ENCODE results near the gene FIBIN. TPM values are rescaled to one million over a fixed set of nuclear protein-coding genes. Genes with fewer than 3 reads are reported as not detected.

Gene FIBIN
- total RNA-seq, 4 donors from 2014 or later, result 1.6 to 10.6 (median 2.5) TPM; not detected in 1

DNA sequence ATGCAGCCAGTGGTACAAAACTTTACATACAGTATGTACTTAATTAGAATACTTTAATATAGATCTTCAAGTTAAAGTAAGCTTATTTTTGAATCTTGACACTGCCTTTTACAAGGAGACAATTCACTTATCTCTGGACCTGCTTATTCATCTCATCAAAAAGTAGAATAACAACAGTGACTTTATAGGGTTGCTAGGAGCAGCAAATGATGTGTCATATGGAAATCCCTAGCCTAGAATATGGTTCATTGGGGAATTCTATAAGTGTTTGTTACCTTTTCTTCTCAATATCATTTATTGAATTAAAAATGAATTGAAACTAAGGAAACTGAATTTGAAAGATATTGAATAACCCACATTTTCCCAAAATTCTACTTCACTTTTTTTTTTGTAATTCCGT, 45.0 kb upstream of the FIBIN start:
- no peak overlapping the region for H3K4me3 ChIP-seq
- TF ChIP-seq, protein P1, sequence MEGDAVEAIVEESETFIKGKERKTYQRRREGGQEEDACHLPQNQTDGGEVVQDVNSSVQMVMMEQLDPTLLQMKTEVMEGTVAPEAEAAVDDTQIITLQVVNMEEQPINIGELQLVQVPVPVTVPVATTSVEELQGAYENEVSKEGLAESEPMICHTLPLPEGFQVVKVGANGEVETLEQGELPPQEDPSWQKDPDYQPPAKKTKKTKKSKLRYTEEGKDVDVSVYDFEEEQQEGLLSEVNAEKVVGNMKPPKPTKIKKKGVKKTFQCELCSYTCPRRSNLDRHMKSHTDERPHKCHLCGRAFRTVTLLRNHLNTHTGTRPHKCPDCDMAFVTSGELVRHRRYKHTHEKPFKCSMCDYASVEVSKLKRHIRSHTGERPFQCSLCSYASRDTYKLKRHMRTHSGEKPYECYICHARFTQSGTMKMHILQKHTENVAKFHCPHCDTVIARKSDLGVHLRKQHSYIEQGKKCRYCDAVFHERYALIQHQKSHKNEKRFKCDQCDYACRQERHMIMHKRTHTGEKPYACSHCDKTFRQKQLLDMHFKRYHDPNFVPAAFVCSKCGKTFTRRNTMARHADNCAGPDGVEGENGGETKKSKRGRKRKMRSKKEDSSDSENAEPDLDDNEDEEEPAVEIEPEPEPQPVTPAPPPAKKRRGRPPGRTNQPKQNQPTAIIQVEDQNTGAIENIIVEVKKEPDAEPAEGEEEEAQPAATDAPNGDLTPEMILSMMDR (IDR thresholded peaks at IDR 0.05), result no peak
- TF ChIP-seq POLR2A (IDR thresholded peaks at IDR 0.05), result no peak
- H3K36me3 ChIP-seq, result no peaks in the 10 kb centered on the region
- no peak overlapping the region for H3K27ac ChIP-seq
- no peak for DNase-seq
- no peaks in the 10 kb centered on the region for H3K27me3 ChIP-seq
- no peaks in the 10 kb centered on the region for H3K4me1 ChIP-seq
- H3K9me3 ChIP-seq, result no peaks in the 10 kb centered on the region

DNA sequence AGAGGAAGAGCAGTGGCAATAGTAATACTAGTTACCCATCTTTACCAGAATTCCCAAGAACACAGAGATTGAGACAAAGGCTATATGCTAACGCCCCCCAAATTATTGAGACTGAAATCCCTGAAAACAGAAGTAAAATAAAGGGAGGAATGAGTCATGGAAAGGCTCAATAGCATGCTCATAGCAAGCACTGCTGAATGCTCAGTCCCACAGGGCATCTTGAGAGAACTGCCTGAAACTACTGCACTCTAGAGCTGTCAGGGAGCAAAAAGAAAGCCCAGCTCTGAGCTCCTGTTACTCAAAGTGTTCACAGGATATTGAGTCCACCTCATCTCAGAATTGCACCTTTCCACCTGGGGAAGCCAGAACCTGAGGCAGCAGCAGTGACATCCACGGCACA, 44.1 kb upstream of the FIBIN start:
- Histone ChIP-seq H3K4me1 (no peaks in the 10 kb centered on the region), H3K36me3 (no peaks in the 10 kb centered on the region), H3K27ac (no peak overlapping the region), H3K27me3 (no peaks in the 10 kb centered on the region), H3K9me3 (no peaks in the 10 kb centered on the region), H3K4me3 (no peak overlapping the region)
- no peak for DNase-seq
- TF ChIP-seq, protein P1 (IDR thresholded peaks at IDR 0.05), result no peak

DNA sequence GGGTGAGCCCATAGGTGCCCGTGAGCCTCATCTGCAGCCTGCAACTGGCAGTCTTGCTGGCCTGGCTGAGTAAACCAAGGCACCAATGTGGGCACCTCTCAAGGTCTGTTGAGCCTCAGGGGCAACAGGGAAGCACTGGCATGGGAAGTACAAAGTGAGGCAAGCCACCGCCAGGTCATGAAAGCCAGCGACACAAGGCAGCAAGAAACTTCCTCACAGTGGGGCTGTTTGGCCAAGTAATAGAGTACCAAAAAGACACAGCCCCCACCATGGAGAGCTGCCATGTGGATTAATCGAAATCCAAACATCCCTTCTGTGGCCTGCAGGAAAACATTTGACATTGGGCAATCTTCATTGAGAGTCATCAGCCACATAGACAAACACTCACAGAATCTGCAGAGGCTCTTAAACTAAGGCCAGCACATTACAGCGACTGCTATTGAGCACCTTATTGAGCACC, 43.6 kb upstream of the FIBIN start:
- Histone ChIP-seq H3K27ac (no peak overlapping the region), H3K4me3 (no peak overlapping the region), H3K27me3 (no peaks in the 10 kb centered on the region), H3K4me1 (no peaks in the 10 kb centered on the region), H3K36me3 (no peaks in the 10 kb centered on the region), H3K9me3 (no peaks in the 10 kb centered on the region)
- DNase-seq, result no peak
- TF ChIP-seq, protein P1 (IDR thresholded peaks at IDR 0.05), result no peak
- TF ChIP-seq POLR2A (IDR thresholded peaks at IDR 0.05), result no peak

DNA sequence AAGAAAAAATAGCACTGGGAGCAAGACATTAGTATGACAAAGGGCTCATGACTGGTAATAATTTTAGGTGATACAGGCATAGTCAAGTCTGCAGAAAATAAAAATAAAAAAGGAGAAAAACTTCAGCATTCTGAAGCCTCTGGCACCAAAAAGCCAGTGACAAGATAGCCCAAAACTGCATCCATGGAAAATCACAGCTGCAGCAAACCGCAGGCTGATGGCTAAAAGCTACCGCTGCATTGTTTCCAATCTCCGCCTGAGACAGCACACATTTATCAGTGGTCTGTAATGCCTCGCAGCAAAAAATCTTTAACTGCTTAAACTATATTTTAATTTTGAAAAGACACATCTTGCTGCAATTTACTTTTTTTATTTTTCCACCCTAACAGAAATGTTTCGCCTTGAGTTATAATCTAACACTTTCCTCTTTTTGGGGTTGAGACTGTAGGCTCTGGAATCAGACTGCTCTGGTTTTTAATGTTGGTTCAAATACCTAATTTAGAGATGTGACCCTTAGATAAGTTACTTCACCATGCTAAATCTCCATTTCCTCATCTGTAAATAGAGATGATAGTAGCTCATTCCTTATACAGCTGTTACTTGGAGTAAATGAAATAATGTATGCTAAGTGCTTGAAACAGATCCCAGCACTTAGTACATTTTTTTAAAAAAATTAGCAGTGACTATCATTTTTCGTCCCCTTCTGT, 42.0 kb upstream of the FIBIN start:
- TF ChIP-seq, protein P1 (IDR thresholded peaks at IDR 0.05), result no peak
- no peak for TF ChIP-seq POLR2A (IDR thresholded peaks at IDR 0.05)
- DNase-seq, result no peak
- H3K4me1 ChIP-seq, result no peaks in the 10 kb centered on the region
- no peak overlapping the region for H3K27ac ChIP-seq
- H3K4me3 ChIP-seq, result no peak overlapping the region
- H3K36me3 ChIP-seq, result no peaks in the 10 kb centered on the region
- H3K9me3 ChIP-seq, result no peaks in the 10 kb centered on the region
- H3K27me3 ChIP-seq, result no peaks in the 10 kb centered on the region

DNA sequence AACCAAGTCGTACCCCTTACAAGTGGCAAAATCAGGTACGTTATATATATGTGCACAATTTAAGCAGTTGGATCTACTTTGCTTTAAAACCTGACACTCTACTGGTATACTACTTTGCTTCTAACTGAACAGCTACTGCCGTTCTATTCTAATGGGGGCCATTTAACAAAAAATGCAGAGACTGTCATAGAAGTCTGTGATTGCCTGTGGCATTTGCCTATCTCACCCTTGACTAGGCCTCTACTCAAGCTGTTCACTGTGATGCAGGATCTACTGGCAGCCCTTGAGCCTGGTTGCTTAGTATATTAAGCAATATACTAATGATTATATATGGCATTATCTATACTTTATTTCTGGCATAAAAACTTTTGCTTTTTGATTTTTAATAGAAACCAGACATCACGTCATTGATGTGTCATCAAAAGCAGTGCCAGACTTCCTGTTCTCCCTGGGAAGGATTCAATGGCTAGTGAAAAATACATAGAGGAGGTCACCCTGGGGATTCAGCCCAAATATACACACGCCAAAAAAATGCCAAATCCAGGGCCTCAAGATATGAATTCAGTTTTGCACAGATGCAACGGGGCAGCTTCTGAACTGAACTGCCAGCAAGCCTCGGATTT, 40.0 kb upstream of the FIBIN start:
- no peak overlapping the region for H3K27ac ChIP-seq
- H3K4me1 ChIP-seq, result no peaks in the 10 kb centered on the region
- no peaks in the 10 kb centered on the region for H3K9me3 ChIP-seq
- H3K27me3 ChIP-seq, result no peaks in the 10 kb centered on the region
- TF ChIP-seq POLR2A (IDR thresholded peaks at IDR 0.05), result no peak
- TF ChIP-seq, protein P1 (IDR thresholded peaks at IDR 0.05), result no peak
- H3K36me3 ChIP-seq, result no peaks in the 10 kb centered on the region
- no peak overlapping the region for H3K4me3 ChIP-seq
- no peak for DNase-seq

All from Peyer's patch (tissue), 4 donors.